ENCODE data around the gene MANBA.
"Not testable (repeated sequence)": the region's sequence is repeated elsewhere in the genome, so short reads cannot be mapped to it uniquely, and the experiment has no call there.

Gene MANBA

GRCh38 chr4:102730968-102731533 lies 29.7 kb downstream of the MANBA start:
- no peak for DNase-seq
- intact Hi-C loops (cut with DNase I), result no loop called here

GRCh38 chr4:102729486-102729885 lies 31.3 kb downstream of the MANBA start:
- DNase-seq; intact Hi-C loops (cut with DNase I): not testable (repeated sequence)

GRCh38 chr4:102726919-102727318 lies 33.8 kb downstream of the MANBA start:
- intact Hi-C loops (cut with DNase I); DNase-seq: not testable (repeated sequence)

GRCh38 chr4:102726068-102726467 lies 34.7 kb downstream of the MANBA start:
- DNase-seq, result no peak
- intact Hi-C loops (cut with DNase I), result no loop called here

- DNase-seq, result no peak
- intact Hi-C loops (cut with DNase I), result no loop called here
Measured at GRCh38 chr4:102725229-102725628, 35.5 kb downstream of the MANBA start.

- intact Hi-C loops (cut with DNase I), result no loop called here
- no peak for DNase-seq
Measured at GRCh38 chr4:102723511-102723910, 37.3 kb downstream of the MANBA start.

GRCh38 chr4:102722740-102723139 lies 38.0 kb downstream of the MANBA start:
- intact Hi-C loops (cut with DNase I), result no loop called here

GRCh38 chr4:102718833-102719575 lies 41.8 kb downstream of the MANBA start:
- intact Hi-C loops (cut with DNase I); DNase-seq: not testable (repeated sequence)

More at GRCh38 chr4:102722740-102723139, 38.0 kb downstream of the MANBA start:
- no peak for DNase-seq

GRCh38 chr4:102717448-102718092 lies 43.2 kb downstream of the MANBA start:
- intact Hi-C loops (cut with DNase I), result no loop called here
- DNase-seq, result no peak

- intact Hi-C loops (cut with DNase I), result no loop called here
- DNase-seq, result no peak
Measured at GRCh38 chr4:102715057-102715456, 45.7 kb downstream of the MANBA start.

GRCh38 chr4:102713774-102714173 lies 47.0 kb downstream of the MANBA start:
- intact Hi-C loops (cut with DNase I); DNase-seq: not testable (repeated sequence)

GRCh38 chr4:102713096-102713495 lies 47.7 kb downstream of the MANBA start:
- no peak for DNase-seq
- intact Hi-C loops (cut with DNase I), result no loop called here

- DNase-seq, result no peak
- intact Hi-C loops (cut with DNase I), result no loop called here
Measured at GRCh38 chr4:102710986-102711385, 49.8 kb downstream of the MANBA start.

GRCh38 chr4:102709060-102709459 lies 51.7 kb downstream of the MANBA start:
- intact Hi-C loops (cut with DNase I); DNase-seq: not testable (repeated sequence)

- intact Hi-C loops (cut with DNase I), result no loop called here
Measured at GRCh38 chr4:102707150-102707549, 53.6 kb downstream of the MANBA start.

GRCh38 chr4:102705391-102705935 lies 55.3 kb downstream of the MANBA start:
- intact Hi-C loops (cut with DNase I), result no loop called here
- no peak for DNase-seq

More at GRCh38 chr4:102707150-102707549, 53.6 kb downstream of the MANBA start:
- DNase-seq, result no peak

- no peak for DNase-seq
- intact Hi-C loops (cut with DNase I), result no loop called here
Measured at GRCh38 chr4:102696758-102697157, 64.0 kb downstream of the MANBA start.

- intact Hi-C loops (cut with DNase I), result no loop called here
- no peak for DNase-seq
Measured at GRCh38 chr4:102694791-102695190, 66.0 kb downstream of the MANBA start.

- DNase-seq, result no peak
- intact Hi-C loops (cut with DNase I), result no loop called here
Measured at GRCh38 chr4:102693861-102694260, 66.9 kb downstream of the MANBA start.

GRCh38 chr4:102693262-102693850 lies 67.4 kb downstream of the MANBA start:
- DNase-seq, result no peak
- intact Hi-C loops (cut with DNase I), result no loop called here
